ENCODE results near the gene SKA3.
"Not testable (repeated sequence)": the region's sequence is repeated elsewhere in the genome, so short reads cannot be mapped to it uniquely, and the experiment has no call there.

Gene SKA3

GRCh38 chr13:21171420-21171819 is 4.9 kb downstream of the SKA3 start:
- in situ Hi-C loops (cut with MboI; ENCODE audit: low sequenced_read_pairs): no loop called here

GRCh38 chr13:21165606-21166005 is 10.7 kb downstream of the SKA3 start:
- in situ Hi-C loops (cut with MboI; ENCODE audit: low sequenced_read_pairs): not testable (repeated sequence)

- in situ Hi-C loops (cut with MboI; ENCODE audit: low sequenced_read_pairs): no loop called here
Observed at GRCh38 chr13:21164631-21165030, 11.7 kb downstream of the SKA3 start.

GRCh38 chr13:21152251-21152899 is 24.0 kb downstream of the SKA3 start:
- in situ Hi-C loops (cut with MboI; ENCODE audit: low sequenced_read_pairs): no loop called here

- in situ Hi-C loops (cut with MboI; ENCODE audit: low sequenced_read_pairs): no loop called here
Observed at GRCh38 chr13:21150013-21150412, 26.3 kb downstream of the SKA3 start.

GRCh38 chr13:21149568-21149967 is 26.8 kb downstream of the SKA3 start:
- in situ Hi-C loops (cut with MboI; ENCODE audit: low sequenced_read_pairs): no loop called here

- in situ Hi-C loops (cut with MboI; ENCODE audit: low sequenced_read_pairs): no loop called here
Observed at GRCh38 chr13:21148557-21149258, 27.6 kb downstream of the SKA3 start.

- in situ Hi-C loops (cut with MboI; ENCODE audit: low sequenced_read_pairs): no loop called here
Observed at GRCh38 chr13:21147827-21148226, 28.5 kb downstream of the SKA3 start.

GRCh38 chr13:21142766-21143165 is 33.6 kb downstream of the SKA3 start:
- in situ Hi-C loops (cut with MboI; ENCODE audit: low sequenced_read_pairs): no loop called here

- in situ Hi-C loops (cut with MboI; ENCODE audit: low sequenced_read_pairs): no loop called here
Observed at GRCh38 chr13:21139374-21139773, 37.0 kb downstream of the SKA3 start.

- in situ Hi-C loops (cut with MboI; ENCODE audit: low sequenced_read_pairs): no loop called here
Observed at GRCh38 chr13:21138561-21138960, 37.8 kb downstream of the SKA3 start.

GRCh38 chr13:21137696-21138095 is 38.7 kb downstream of the SKA3 start:
- in situ Hi-C loops (cut with MboI; ENCODE audit: low sequenced_read_pairs): no loop called here

GRCh38 chr13:21135833-21136232 is 40.5 kb downstream of the SKA3 start:
- in situ Hi-C loops (cut with MboI; ENCODE audit: low sequenced_read_pairs): not testable (repeated sequence)

GRCh38 chr13:21134475-21134874 is 41.9 kb downstream of the SKA3 start:
- in situ Hi-C loops (cut with MboI; ENCODE audit: low sequenced_read_pairs): no loop called here

- in situ Hi-C loops (cut with MboI; ENCODE audit: low sequenced_read_pairs): no loop called here
Observed at GRCh38 chr13:21133077-21133476, 43.3 kb downstream of the SKA3 start.

GRCh38 chr13:21130116-21130515 is 46.2 kb downstream of the SKA3 start:
- in situ Hi-C loops (cut with MboI; ENCODE audit: low sequenced_read_pairs): no loop called here

GRCh38 chr13:21124852-21125251 is 51.5 kb downstream of the SKA3 start:
- in situ Hi-C loops (cut with MboI; ENCODE audit: low sequenced_read_pairs): no loop called here

- in situ Hi-C loops (cut with MboI; ENCODE audit: low sequenced_read_pairs): no loop called here
Observed at GRCh38 chr13:21123956-21124355, 52.4 kb downstream of the SKA3 start.

- in situ Hi-C loops (cut with MboI; ENCODE audit: low sequenced_read_pairs): no loop called here
Observed at GRCh38 chr13:21121616-21122015, 54.7 kb downstream of the SKA3 start.

- in situ Hi-C loops (cut with MboI; ENCODE audit: low sequenced_read_pairs): no loop called here
Observed at GRCh38 chr13:21120191-21120590, 56.2 kb downstream of the SKA3 start.

- in situ Hi-C loops (cut with MboI; ENCODE audit: low sequenced_read_pairs): no loop called here
Observed at GRCh38 chr13:21119526-21119925, 56.8 kb downstream of the SKA3 start.

- in situ Hi-C loops (cut with MboI; ENCODE audit: low sequenced_read_pairs): no loop called here
Observed at GRCh38 chr13:21118180-21118579, 58.2 kb downstream of the SKA3 start.

Data from hTERT RPE-1 (cell line).